OCI-LY1 (cell line): ENCODE data around the gene NABP1.

Source experiments
- H2AFZ ChIP-seq: fragments of 200-600 bp; sonication (generic), shearing (Covaris generic); 2 replicates; pipeline ENCODE4 v1.6.0; 2014; ENCODE audit warnings: antibody characterized with exemption, mild to moderate bottlenecking, low read length
- H3F3A ChIP-seq: fragments of 200-600 bp; sonication (generic), shearing (Covaris generic); 2 replicates; pipeline ENCODE4 v1.6.0; 2014; ENCODE audit warnings: mild to moderate bottlenecking, antibody characterized with exemption, low read length, moderate library complexity; ENCODE audit not compliant: insufficient read depth
- H3K27ac ChIP-seq: fragments of 200-600 bp; sonication (generic); 2 replicates; pipeline ENCODE4 v1.5.1; 2014; ENCODE audit warnings: low read length, mixed run types, mild to moderate bottlenecking, low read depth; ENCODE audit not compliant: poor library complexity, severe bottlenecking
- H3K27me3 ChIP-seq: fragments of 200-600 bp; sonication (generic); 2 replicates; pipeline ENCODE4 v1.6.0; 2014; ENCODE audit warnings: antibody characterized with exemption, mild to moderate bottlenecking, low read length, moderate library complexity; ENCODE audit not compliant: insufficient read depth
- H3K36me3 ChIP-seq: fragments of 200-600 bp; sonication (generic); 2 replicates; pipeline ENCODE4 v1.6.1; 2014; ENCODE audit warnings: mild to moderate bottlenecking, antibody characterized with exemption, low read length, moderate library complexity, mixed read lengths; ENCODE audit not compliant: insufficient read depth
- H3K4me1 ChIP-seq: fragments of 200-600 bp; sonication (generic); 2 replicates; pipeline ENCODE4 v1.5.1; 2014; ENCODE audit warnings: mild to moderate bottlenecking, low read length, moderate library complexity; ENCODE audit not compliant: insufficient read depth, severe bottlenecking
- H3K4me2 ChIP-seq: fragments of 200-600 bp; sonication (generic), shearing (Covaris generic); 2 replicates; pipeline ENCODE4 v1.6.1; 2014; ENCODE audit warnings: low read length
- H3K4me3 ChIP-seq: fragments of 200-600 bp; sonication (generic); 2 replicates; pipeline ENCODE4 v1.5.1; 2014; ENCODE audit warnings: low read length, low read depth, mild to moderate bottlenecking, mixed read lengths; ENCODE audit not compliant: poor library complexity, severe bottlenecking
- H3K79me2 ChIP-seq: fragments of 200-600 bp; shearing (Covaris generic); 2 replicates; pipeline ENCODE4 v1.6.1; 2016; ENCODE audit warnings: mixed run types, low read length, mixed read lengths; ENCODE audit not compliant: insufficient read depth
- H3K9ac ChIP-seq: fragments of 200-600 bp; sonication (generic), shearing (Covaris generic); 2 replicates; pipeline ENCODE4 v1.6.1; 2014; ENCODE audit warnings: mild to moderate bottlenecking, low read length, mixed read lengths
- H3K9me2 ChIP-seq: fragments of 200-600 bp; sonication (generic), shearing (Covaris generic); 2 replicates; pipeline ENCODE4 v1.6.1; 2014; ENCODE audit warnings: low read depth, mild to moderate bottlenecking, low read length, mixed read lengths
- H3K9me3 ChIP-seq: fragments of 200-600 bp; shearing (Covaris generic); 2 replicates; pipeline ENCODE4 v1.6.1; 2014; ENCODE audit warnings: low read length, mixed read lengths
- H4K20me1 ChIP-seq: fragments of 200-600 bp; sonication (generic), shearing (Covaris generic); 2 replicates; pipeline ENCODE4 v1.6.0; 2016; ENCODE audit warnings: mild to moderate bottlenecking, low read length; ENCODE audit not compliant: insufficient read depth
- CTCF ChIP-seq: fragments of 200-600 bp; sonication (generic), shearing (Covaris generic); IDR thresholded peaks from 2 replicates; pipeline ENCODE4 v1.5.1; 2017; ENCODE audit warnings: mild to moderate bottlenecking, antibody characterized with exemption, low read length, moderate library complexity, mixed read lengths
- EZH2 ChIP-seq: fragments of 200-600 bp; sonication (generic), shearing (Covaris generic); IDR thresholded peaks from 2 replicates; pipeline ENCODE4 v1.8.0; 2017; ENCODE audit warnings: borderline replicate concordance, mixed run types, mild to moderate bottlenecking, antibody characterized with exemption, low read length, moderate library complexity, mixed read lengths

Gene NABP1

GRCh38 chr2:191730263-191730662, 52.3 kb downstream of the NABP1 start:
- H3K9ac ChIP-seq: no peak overlapping the region
- no peak overlapping the region for H2AFZ ChIP-seq

More at GRCh38 chr2:191730263-191730662, 52.3 kb downstream of the NABP1 start:
- H3K79me2 ChIP-seq: no peaks in the 10 kb centered on the region
- H4K20me1 ChIP-seq: no peaks in the 10 kb centered on the region
- H3K27me3 ChIP-seq: no peaks in the 10 kb centered on the region
- no peak overlapping the region for H3K27ac ChIP-seq
- H3K36me3 ChIP-seq: no peaks in the 10 kb centered on the region
- no peaks in the 10 kb centered on the region for H3K4me1 ChIP-seq
- TF ChIP-seq EZH2: no peak
- TF ChIP-seq CTCF: no peak
- no peaks in the 10 kb centered on the region for H3K9me3 ChIP-seq
- H3K4me2 ChIP-seq: no peak overlapping the region
- no peaks in the 10 kb centered on the region for H3F3A ChIP-seq
- H3K4me3 ChIP-seq: no peak overlapping the region
- H3K9me2 ChIP-seq: no peaks in the 10 kb centered on the region
